A673 (cell line): ENCODE data around the gene FAM184B. TPM values are rescaled to one million over a fixed set of nuclear protein-coding genes. Genes with fewer than 3 reads are reported as not detected.

Experiments used
- BruUV-seq: library from RNA; stranded (reverse); fragments of 400-500 nt; replicated peaks from 2 replicates; lab custom pipeline; 2021; lab: Mats Ljungman, UMichigan
- CTCF ChIA-PET: fragments of 300-600 bp; sonication (Branson Sonifier 250); formaldehyde crosslinking; loops from one replicate; lab custom pipeline; 2022; ENCODE audit warnings: antibody characterized with exemption; lab: Charles Lee
- POLR2A ChIA-PET: fragments of 300-600 bp; sonication (Branson Sonifier 250); formaldehyde crosslinking; loops from one replicate; lab custom pipeline; 2022; ENCODE audit warnings: antibody characterized with exemption; ENCODE audit not compliant: low non-redundant PET; lab: Charles Lee
- DNase-seq: peaks from one replicate; pipeline ENCODE4 v3.0.0-alpha.2; 2015; ENCODE audit warnings: low spot score
- H3K27ac ChIP-seq: fragments of 200-600 bp; sonication (generic); 2 replicates; pipeline ENCODE4 v1.5.1; 2016; ENCODE audit warnings: mixed run types, low read depth, mild to moderate bottlenecking, mixed read lengths, antibody characterized with exemption, low read length; ENCODE audit not compliant: poor library complexity, severe bottlenecking
- H3K27me3 ChIP-seq: fragments of 200-600 bp; sonication (generic); replicated peaks from 2 replicates; pipeline ENCODE4 v1.6.1; 2017; ENCODE audit warnings: mixed run types, low read depth, mild to moderate bottlenecking, mixed read lengths, antibody characterized with exemption, low read length; ENCODE audit not compliant: insufficient read depth, poor library complexity
- H3K36me3 ChIP-seq: fragments of 200-600 bp; sonication (generic); 2 replicates; pipeline ENCODE4 v1.6.1; 2016; ENCODE audit warnings: mixed run types, mild to moderate bottlenecking, mixed read lengths, antibody characterized with exemption, low read length; ENCODE audit not compliant: insufficient read depth, poor library complexity, severe bottlenecking
- H3K4me1 ChIP-seq: fragments of 200-600 bp; sonication (generic); 2 replicates; pipeline ENCODE4 v1.6.1; 2017; ENCODE audit warnings: mixed run types, mild to moderate bottlenecking, mixed read lengths, antibody characterized with exemption, low read length; ENCODE audit not compliant: insufficient read depth, poor library complexity, severe bottlenecking
- H3K4me3 ChIP-seq: fragments of 200-600 bp; sonication (generic); 2 replicates; pipeline ENCODE4 v1.5.1; 2016; ENCODE audit warnings: low read depth, mixed run types, mild to moderate bottlenecking, mixed read lengths, low read length; ENCODE audit not compliant: poor library complexity, severe bottlenecking
- H3K9me3 ChIP-seq: fragments of 200-600 bp; sonication (generic); 2 replicates; pipeline ENCODE4 v1.6.1; 2016; ENCODE audit warnings: mixed run types, low read depth, mild to moderate bottlenecking, mixed read lengths, antibody characterized with exemption, low read length; ENCODE audit not compliant: poor library complexity, severe bottlenecking
- CTCF ChIP-seq: fragments of 300-800, 200-600 bp; sonication (generic); conservative IDR thresholded peaks from 2 replicates; pipeline ENCODE4 v1.5.1; 2017; ENCODE audit warnings: low read depth, mild to moderate bottlenecking, antibody characterized with exemption, low read length, moderate library complexity, mixed read lengths
- EZH2 ChIP-seq: fragments of 200-600 bp; sonication (generic); IDR thresholded peaks from 2 replicates; pipeline ENCODE4 v1.6.1; 2017; ENCODE audit warnings: borderline replicate concordance, low read depth, mild to moderate bottlenecking, mixed read lengths, antibody characterized with exemption, low read length; ENCODE audit not compliant: poor library complexity, severe bottlenecking
- intact Hi-C: fragments of 100-400 bp; cut with micrococcal nuclease; formaldehyde crosslinking; loops from one replicate; pipeline ENCODE4 v1.10.0; 2022; ENCODE audit not compliant: unreplicated experiment
- total RNA-seq: library from RNA; stranded (reverse); gene quantifications from 2 replicates; pipeline ENCODE4 v1.2.3, GENCODE V29; 2021

Gene FAM184B
- total RNA-seq, 1 experiment from 2014 or later: 0.26 TPM

- CTCF ChIA-PET: no interaction called here
- intact Hi-C loops: no loop called here
Measured at GRCh38 chr4:17704020-17704650, 77.3 kb downstream of the FAM184B start.

DNA sequence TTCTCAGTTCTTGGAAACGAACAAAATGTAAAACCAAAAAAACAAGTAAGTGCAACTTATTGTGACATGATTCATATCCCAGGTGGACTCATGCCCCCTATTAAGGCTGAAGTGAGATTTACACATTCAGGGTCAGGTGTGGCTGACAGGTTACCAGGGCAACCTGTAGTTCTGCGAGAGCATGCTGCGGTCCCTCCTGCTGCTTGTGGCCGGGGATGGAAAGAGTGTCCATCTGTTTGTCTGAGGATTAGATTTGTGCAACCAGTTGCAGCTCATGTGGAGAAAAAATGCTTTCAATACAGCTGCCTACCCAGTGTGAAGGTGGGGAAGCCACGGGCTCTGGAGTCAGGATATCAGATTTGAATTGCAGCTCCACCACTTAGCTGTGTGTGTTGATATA, 78.8 kb downstream of the FAM184B start:
- no peaks in the 10 kb centered on the region for H3K4me1 ChIP-seq
- H3K36me3 ChIP-seq: no peaks in the 10 kb centered on the region
- peaks cover 5% of the 10 kb centered on the region for H3K9me3 ChIP-seq
- H3K27me3 ChIP-seq: no peaks in the 10 kb centered on the region
- no peak for DNase-seq
- no TSS peak for BruUV-seq
- intact Hi-C loops: no loop called here
- no peak overlapping the region for H3K27ac ChIP-seq
- ChIA-PET CTCF (no interaction called here), POLR2A (no interaction called here)
- TF ChIP-seq EZH2: no peak
- TF ChIP-seq CTCF: no peak
- no peak overlapping the region for H3K4me3 ChIP-seq

More at GRCh38 chr4:17704020-17704650, 77.3 kb downstream of the FAM184B start:
- peaks cover 1% of the 10 kb centered on the region for H3K9me3 ChIP-seq
- POLR2A ChIA-PET: no interaction called here
- H3K4me3 ChIP-seq: no peak overlapping the region
- no TSS peak for BruUV-seq
- no peaks in the 10 kb centered on the region for H3K27me3 ChIP-seq
- no peaks in the 10 kb centered on the region for H3K36me3 ChIP-seq
- no peak overlapping the region for H3K27ac ChIP-seq
- no peak for DNase-seq
- TF ChIP-seq EZH2: no peak
- TF ChIP-seq CTCF: no peak
- no peaks in the 10 kb centered on the region for H3K4me1 ChIP-seq

DNA sequence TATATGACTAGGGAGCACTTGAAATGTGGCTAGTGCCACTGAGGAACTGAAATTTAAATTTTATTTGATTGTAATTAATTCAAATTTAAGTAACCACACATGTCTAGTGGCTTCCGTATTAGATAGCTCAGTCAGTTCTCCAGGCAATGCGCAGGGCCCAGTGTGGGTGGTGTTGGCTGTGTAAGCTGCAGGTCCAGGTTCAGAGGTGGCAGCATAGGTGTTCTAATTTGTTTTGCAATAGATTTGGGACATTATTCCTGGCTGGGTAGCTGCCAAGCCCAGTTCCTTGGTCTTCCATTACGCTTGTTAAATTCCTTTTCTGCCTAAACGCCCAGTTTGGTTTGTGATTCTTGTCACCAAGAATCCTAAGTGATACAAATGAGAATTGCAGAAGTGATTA, 79.5 kb downstream of the FAM184B start:
- Histone ChIP-seq H3K27ac (no peak overlapping the region), H3K9me3 (peaks cover 5% of the 10 kb centered on the region), H3K4me3 (no peak overlapping the region), H3K27me3 (no peaks in the 10 kb centered on the region), H3K4me1 (no peaks in the 10 kb centered on the region), H3K36me3 (no peaks in the 10 kb centered on the region)
- POLR2A ChIA-PET: no interaction called here
- DNase-seq: no peak
- CTCF ChIA-PET: no interaction called here
- intact Hi-C loops: no loop called here
- no peak for TF ChIP-seq CTCF
- TF ChIP-seq EZH2: no peak
- BruUV-seq: no TSS peak
